PC-3 (cell line): ENCODE results near the gene CD7. TPM values are rescaled to one million over a fixed set of nuclear protein-coding genes. Genes with fewer than 3 reads are reported as not detected.

Experiments
- ATAC-seq: fragments of 200-7000 bp; cut with Tn5 transposase; 2 replicates; pipeline ENCODE4 v1.9.1; 2020; ENCODE audit warnings: mild to moderate bottlenecking, moderate library complexity
- BruUV-seq: library from RNA; stranded (reverse); fragments of 400-500 nt; replicated peaks from 2 replicates; lab custom pipeline; 2021; lab: Mats Ljungman, UMichigan
- CTCF ChIA-PET: fragments of 300-600 bp; sonication (Branson Sonifier 250); formaldehyde crosslinking; loops from one replicate; lab custom pipeline; 2022; ENCODE audit warnings: antibody characterized with exemption; lab: Charles Lee
- POLR2A ChIA-PET: fragments of 300-600 bp; sonication (Branson Sonifier 250); formaldehyde crosslinking; loops from one replicate; lab custom pipeline; 2022; ENCODE audit warnings: antibody characterized with exemption; ENCODE audit not compliant: unreplicated experiment; lab: Charles Lee
- DNase-seq: peaks from one replicate; pipeline ENCODE4 v3.0.0-alpha.2; 2015
- H2AFZ ChIP-seq: fragments of 300-600 bp; sonication (generic); 2 replicates; pipeline ENCODE4 v1.6.0; 2016; ENCODE audit warnings: antibody characterized with exemption, low read length
- H3F3A ChIP-seq: fragments of 300-600 bp; sonication (generic); one replicate; pipeline ENCODE4 v1.6.0; 2017; ENCODE audit warnings: antibody characterized with exemption, low read length, control low read depth, mild to moderate bottlenecking; ENCODE audit not compliant: unreplicated experiment
- H3K27ac ChIP-seq: fragments of 300-600 bp; sonication (generic); 2 replicates; pipeline ENCODE4 v1.5.1; 2016; ENCODE audit warnings: mild to moderate bottlenecking, low read length
- H3K27me3 ChIP-seq: fragments of 300-600 bp; sonication (generic); 2 replicates; pipeline ENCODE4 v1.6.1; 2016; ENCODE audit warnings: low read length, mixed read lengths
- H3K36me3 ChIP-seq: fragments of 300-600 bp; sonication (generic); 2 replicates; pipeline ENCODE4 v1.6.1; 2016; ENCODE audit warnings: low read depth, mixed run types, low read length, mixed read lengths
- H3K4me1 ChIP-seq: fragments of 300-600 bp; sonication (generic); 2 replicates; pipeline ENCODE4 v1.5.1; 2016; ENCODE audit warnings: low read length; ENCODE audit not compliant: insufficient read depth
- H3K4me2 ChIP-seq: fragments of 300-600 bp; sonication (generic); 2 replicates; pipeline ENCODE4 v1.6.0; 2016; ENCODE audit warnings: low read length
- H3K4me3 ChIP-seq: fragments of 300-600 bp; sonication (generic); 2 replicates; pipeline ENCODE4 v1.5.1; 2016; ENCODE audit warnings: mild to moderate bottlenecking, low read length, mixed read lengths
- H3K79me2 ChIP-seq: fragments of 300-600 bp; sonication (generic); 2 replicates; pipeline ENCODE4 v1.6.1; 2017; ENCODE audit warnings: low read length, mixed read lengths
- H3K9ac ChIP-seq: fragments of 300-600 bp; sonication (generic); 2 replicates; pipeline ENCODE4 v1.6.0; 2016; ENCODE audit warnings: mild to moderate bottlenecking, low read length
- H3K9me2 ChIP-seq: fragments of 300-600 bp; sonication (generic); replicated peaks from 2 replicates; pipeline ENCODE4 v1.6.1; 2016; ENCODE audit warnings: mixed run types, low read length, mixed read lengths
- H3K9me3 ChIP-seq: fragments of 300-600 bp; sonication (generic); 2 replicates; pipeline ENCODE4 v1.6.1; 2016; ENCODE audit warnings: low read length, mixed read lengths
- H4K20me1 ChIP-seq: fragments of 300-600 bp; sonication (generic); 2 replicates; pipeline ENCODE4 v1.6.1; 2016; ENCODE audit warnings: low read length, mixed read lengths
- CTCF ChIP-seq: fragments of 300-600 bp; sonication (generic); conservative IDR thresholded peaks from 2 replicates; pipeline ENCODE4 v1.5.1; 2017; ENCODE audit warnings: antibody characterized with exemption, low read depth, mild to moderate bottlenecking, low read length
- EZH2 ChIP-seq: fragments of 300-600 bp; sonication (generic); IDR thresholded peaks from one replicate; pipeline ENCODE4 v1.6.1; 2017; ENCODE audit warnings: antibody characterized with exemption, mild to moderate bottlenecking, low read length; ENCODE audit not compliant: unreplicated experiment
- EZH2phosphoT487 ChIP-seq: fragments of 300-600 bp; sonication (generic); IDR thresholded peaks from 2 replicates; pipeline ENCODE4 v1.6.1; 2018; ENCODE audit warnings: mild to moderate bottlenecking, antibody characterized with exemption, low read length, borderline replicate concordance
- intact Hi-C: fragments of 100-400 bp; cut with micrococcal nuclease; formaldehyde crosslinking; loops from 2 replicates; pipeline ENCODE4 v1.9.0; 2023
- total RNA-seq: library from RNA; depleted of rRNA; stranded (reverse); fragments of >200 nt; gene quantifications from 2 replicates; pipeline ENCODE4 v1.2.3, GENCODE V29; 2014; rRNA removed

The CD7 gene
- total RNA-seq, 1 experiment from 2014 or later: 0.15 TPM

GRCh38 chr17:82267575-82268379 is 49.6 kb downstream of the CD7 start:
- Histone ChIP-seq H3K27me3 (no peaks in the 10 kb centered on the region), H3K79me2 (peaks cover 99% of the 10 kb centered on the region), H3F3A (peaks cover 15% of the 10 kb centered on the region), H3K9me3 (no peaks in the 10 kb centered on the region), H2AFZ (no peak overlapping the region), H4K20me1 (peaks cover 86% of the 10 kb centered on the region), H3K27ac (peak overlapping the region; percentile 74), H3K4me3 (peak overlapping the region; percentile 43), H3K36me3 (peaks cover 44% of the 10 kb centered on the region), H3K4me2 (peak overlapping the region; percentile 98), H3K4me1 (peaks cover 55% of the 10 kb centered on the region), H3K9me2 (no peaks in the 10 kb centered on the region), H3K9ac (no peak overlapping the region)
- DNase-seq (peak; percentile 92), ATAC-seq (peak; percentile 94)
- CTCF ChIA-PET: interaction anchor here (0.6 to 1.5 kb wide), 2 partner anchors 30 to 33 kb away, joined by 3 read pairs; no protein-coding TSS in a partner anchor
- POLR2A ChIA-PET: interaction anchor here (0.5 kb wide), 1 partner anchor 14 kb away, joined by 3 read pairs; no protein-coding TSS in a partner anchor
- intact Hi-C loops: loop anchor here (2.0 kb wide), 1 partner anchor 21 kb away; no protein-coding TSS in a partner anchor
- TF ChIP-seq CTCF: no peak
- TF ChIP-seq EZH2phosphoT487: no peak
- no peak for TF ChIP-seq EZH2
- BruUV-seq: no TSS peak

GRCh38 chr17:82266142-82266541 is 51.3 kb downstream of the CD7 start:
- Histone ChIP-seq H3K27ac (no peak overlapping the region), H2AFZ (no peak overlapping the region), H3K4me1 (peaks cover 41% of the 10 kb centered on the region), H3K9me2 (no peaks in the 10 kb centered on the region), H3K4me3 (no peak overlapping the region), H3K79me2 (peaks cover 99% of the 10 kb centered on the region), H3F3A (peaks cover 15% of the 10 kb centered on the region), H3K4me2 (no peak overlapping the region), H4K20me1 (peaks cover 83% of the 10 kb centered on the region), H3K9me3 (no peaks in the 10 kb centered on the region), H3K36me3 (peaks cover 51% of the 10 kb centered on the region), H3K27me3 (no peaks in the 10 kb centered on the region), H3K9ac (no peak overlapping the region)
- no peak for ATAC-seq
- intact Hi-C loops: no loop called here
- no peak for DNase-seq
- POLR2A ChIA-PET: no interaction called here
- CTCF ChIA-PET: no interaction called here
- TF ChIP-seq EZH2phosphoT487 (no peak), EZH2 (no peak), CTCF (no peak)
- no TSS peak for BruUV-seq

Other genes starting within 250 kb of the CD7 start
- 269 and 364 TPM in 2 replicates for gene FASN, start 219.4 kb downstream of the CD7 start, total RNA-seq
- gene CCDC57, start 104.8 kb downstream of the CD7 start, total RNA-seq: 35.0 and 36.6 TPM in 2 replicates
- 286 and 447 TPM in 2 replicates for gene SLC16A3, start 88.6 kb downstream of the CD7 start, total RNA-seq
- 58.6 and 73.5 TPM in 2 replicates for gene CSNK1D, start 43.9 kb downstream of the CD7 start, total RNA-seq
- gene SECTM1, start 16.2 kb upstream of the CD7 start, total RNA-seq: 56.0 and 61.7 TPM in 2 replicates
- 0.46 and 1.2 TPM in 2 replicates for gene TEX19, start 41.6 kb upstream of the CD7 start, total RNA-seq
- not detected in 2 replicates for gene UTS2R, start 54.2 kb upstream of the CD7 start, total RNA-seq
- 12.7 and 18.3 TPM in 2 replicates for gene HEXD, start 100.7 kb upstream of the CD7 start, total RNA-seq
- 56.1 and 79.2 TPM in 2 replicates for gene OGFOD3, start 101.0 kb upstream of the CD7 start, total RNA-seq
- gene CYBC1, start 133.1 kb upstream of the CD7 start, total RNA-seq: 63.6 and 77.2 TPM in 2 replicates
- 59.5 and 64.6 TPM in 2 replicates for gene NARF, start 141.1 kb upstream of the CD7 start, total RNA-seq
- gene FOXK2, start 202.1 kb upstream of the CD7 start, total RNA-seq: 60.5 and 71.0 TPM in 2 replicates